Pancreas (tissue), 10 donors: ENCODE data around the gene CSRP1. TPM values are rescaled to one million over a fixed set of nuclear protein-coding genes. Genes with fewer than 3 reads are reported as not detected.

Experiments
- ATAC-seq, 4 donors: fragments of 200-7000 bp; cut with Tn5 transposase; one replicate each; pipeline versions ENCODE4 v1.8.0 to v1.9.1; 2020; ENCODE audit warnings: mild to moderate bottlenecking in 4 of 4, moderate library complexity in 4 of 4
- DNase-seq, 6 donors: peaks; one replicate each; pipeline ENCODE4 v3.0.0-alpha.2; 2020
- FAIRE-seq: peaks from 2 replicates; lab custom pipeline; 2012; peaks lifted over from hg19 to GRCh38; lab: Jason Lieb, UNC
- H3K27ac ChIP-seq, 4 donors: fragments of 200-600 bp; sonication (generic); 1 replicate in 3 of 4; 2 replicates in 1 of 4; pipeline versions ENCODE4 v1.5.0 to v1.8.0; 2020
- H3K27me3 ChIP-seq, 4 donors: fragments of 200-600 bp; one replicate each; pipeline ENCODE4 v1.8.0; 2021
- H3K36me3 ChIP-seq, 3 donors: fragments of 200-600 bp; sonication (generic) in 1 of 3; one replicate each; pipeline versions ENCODE4 v1.5.0 to v1.8.0; 2020 to 2021
- H3K4me1 ChIP-seq, 3 donors: fragments of 200-600 bp; one replicate each; pipeline ENCODE4 v1.8.0; 2021
- H3K4me3 ChIP-seq, 4 donors: fragments of 200-600 bp; sonication (generic) in 2 of 4; one replicate each; pipeline versions ENCODE4 v1.5.0 to v1.8.0; 2020 to 2021
- H3K9me3 ChIP-seq, 4 donors: fragments of 200-600 bp; one replicate each; pipeline ENCODE4 v1.8.0; 2021
- CTCF ChIP-seq, 4 donors: fragments of 200-600 bp; sonication (generic) in 3 of 4; IDR thresholded peaks; one replicate each; pipeline versions ENCODE4 v1.5.0 to v1.8.0; 2021; ENCODE audit warnings: antibody characterized with exemption in 4 of 4
- WGBS, 2 donors: extraction: QIAGEN DNeasy Blood & Tissue Kit; methylation state at CpG; one replicate each; pipeline ENCODE4 v1.1.7; 2013; 5-methylcytosine and 5-hydroxymethylcytosine counted together
- intact Hi-C, 3 donors: fragments of 100-400 bp; cut with DNase I; formaldehyde crosslinking; loops; one replicate each; pipeline versions ENCODE4 v1.11.1 to v1.14.2; 2022
- polyA plus RNA-seq, 2 donors: library from polyadenylated mRNA; stranded (reverse); fragments of 200-250 nt; gene quantifications; one replicate each; pipeline ENCODE4 v1.2.3, GENCODE V29; 2013
- total RNA-seq, 6 donors: library from RNA; stranded (reverse); fragmentation: NEBNext Ultra II Directional in 4 of 6; extraction: Animal tissue kit (Norgen Biotek cat#: 25700) in 4 of 6; gene quantifications; one replicate each; pipeline versions ENCODE4 v1.2.1 to v1.2.4, GENCODE V29; 2021 to 2023
- donor health status: healthy with polysubstance abuse.
- donor health status: DM: no; HTN: no; CAD: no; lungs with moderate emphysema.
- donor health status: DM: no; HTN: no; CAD: no.
- donor health status: control.
- donor health status: control.
- donor health status: Bipolar disorder and iron deficiency.
- donor health status: DM: yes; HTN: yes; CAD: no.
- donor health status: DM: no; HTN: no; CAD: no.
- donor health status: DM: no; HTN: no; CAD: no.
- donor health status: DM: yes; HTN: yes; CAD: no.

The CSRP1 gene
- total and polyA plus RNA-seq, 8 donors, result 49.6 to 103 (median 72.0) TPM

GRCh38 chr1:201540846-201541735 lies 34.2 kb upstream of the CSRP1 start:
- ATAC-seq (no peak), FAIRE-seq (no peak), DNase-seq (no peak)
- H3K4me3 ChIP-seq, result no peak overlapping the region
- H3K4me1 ChIP-seq, result peaks cover 0 to 5% (median 3%) of the 10 kb centered on the region in 3 donors
- no peak for TF ChIP-seq CTCF (IDR thresholded peaks at IDR 0.05)
- H3K36me3 ChIP-seq, result no peaks in the 10 kb centered on the region
- H3K9me3 ChIP-seq, result no peaks in the 10 kb centered on the region
- peak overlapping the region in 1 of 4 donors; percentile 32 for H3K27ac ChIP-seq
- intact Hi-C loops, result no loop called here
- WGBS, 2 donors, result 92 to 94% methylated on average over 12 of the region's 12 CpGs
- no peaks in the 10 kb centered on the region for H3K27me3 ChIP-seq

- DNase-seq (no peak), ATAC-seq (peak in 3 of 4 donors; percentile 22 to 34 (median 26)), FAIRE-seq (no peak)
- TF ChIP-seq CTCF (IDR thresholded peaks at IDR 0.05), result no peak
- peak overlapping the region in 2 of 4 donors; percentile 33 to 48 for H3K27ac ChIP-seq
- 16 to 21% methylated on average over 47 of the region's 47 CpGs for WGBS, 2 donors
- no peaks in the 10 kb centered on the region for H3K27me3 ChIP-seq
- no peaks in the 10 kb centered on the region for H3K9me3 ChIP-seq
- peaks cover 0 to 5% (median 3%) of the 10 kb centered on the region in 3 donors for H3K4me1 ChIP-seq
- H3K36me3 ChIP-seq, result no peaks in the 10 kb centered on the region
- intact Hi-C loops, result no loop called here
- peak overlapping the region; percentile 40 to 68 (median 57) for H3K4me3 ChIP-seq
Observed at GRCh38 chr1:201539561-201540431, 32.9 kb upstream of the CSRP1 start.

DNA sequence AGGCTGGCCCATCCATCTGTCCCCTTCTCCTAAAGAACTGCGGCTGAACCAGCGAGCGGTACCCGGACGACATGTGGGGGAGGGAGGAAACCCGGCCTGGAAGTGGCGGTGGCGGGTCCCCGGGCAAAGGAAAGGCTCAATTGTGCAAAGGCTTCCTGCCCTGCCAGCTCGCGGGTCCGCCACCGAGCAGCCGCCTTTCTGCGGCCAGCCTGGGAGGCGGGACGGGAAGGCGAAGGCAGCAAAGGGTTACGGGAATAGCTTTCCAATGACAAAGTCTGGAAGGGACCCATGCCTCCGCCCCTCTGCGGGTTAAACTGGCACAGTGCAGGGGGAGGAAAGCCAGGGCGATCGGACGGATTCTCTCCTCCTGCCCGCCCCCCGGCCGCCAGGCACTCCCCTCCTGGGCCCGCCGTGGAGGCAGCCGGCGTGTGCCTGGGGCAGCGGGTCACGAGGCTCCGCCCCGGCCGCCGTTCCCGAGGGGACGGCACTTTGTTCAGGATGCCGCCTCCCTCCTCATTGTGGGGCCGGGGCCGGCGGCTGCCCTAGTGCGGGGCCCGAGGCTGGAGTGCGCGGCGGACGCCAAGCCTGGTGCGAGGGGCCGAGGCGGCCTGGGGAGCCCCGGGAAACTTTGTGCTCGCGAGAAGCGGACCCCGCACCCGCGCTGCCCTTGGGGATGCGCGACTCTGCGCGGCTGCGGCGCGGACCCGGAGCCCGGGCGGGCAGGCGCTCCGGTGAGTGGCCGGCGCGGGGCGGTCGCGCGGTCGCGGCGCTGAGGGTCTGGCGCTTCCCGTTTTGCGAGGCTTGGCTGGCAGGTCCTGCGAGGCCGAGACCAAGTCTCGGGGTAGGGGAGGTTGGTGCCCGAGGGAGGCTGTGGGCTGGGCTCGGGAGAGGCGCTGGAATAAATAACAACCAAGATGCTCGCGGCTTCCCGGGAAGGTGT lies 32.0 kb upstream of the CSRP1 start, which contains the start of gene NAV1:
Gene NAV1, plus strand, starts transcription at position 516 of the 940 bp plus-strand sequence. CDS start 83,758 bp downstream, outside the sequence.
- Histone ChIP-seq H3K27ac (peak within 1 kb of the TSS in 2 of 4 donors; percentile 33 to 48), H3K36me3 (no peaks in the 10 kb centered on the region), H3K4me3 (peak within 1 kb of the TSS; percentile 40 to 68 (median 57)), H3K27me3 (no peaks in the 10 kb centered on the region), H3K4me1 (peaks cover 0 to 5% (median 3%) of the 10 kb centered on the region in 3 donors), H3K9me3 (no peaks in the 10 kb centered on the region)
- ATAC-seq, result peak; percentile 72 to 80 (median 73)
- FAIRE-seq, result no peak
- intact Hi-C loops, result no loop called here
- no peak for TF ChIP-seq CTCF (IDR thresholded peaks at IDR 0.05)
- 2% methylated on average over 71 to 93 of the region's 93 CpGs for WGBS, 2 donors
- peak; percentile 36 to 80 (median 52) for DNase-seq

GRCh38 chr1:201537891-201538611 lies 31.1 kb upstream of the CSRP1 start:
- no peaks in the 10 kb centered on the region for H3K9me3 ChIP-seq
- peaks cover 0 to 5% (median 3%) of the 10 kb centered on the region in 3 donors for H3K4me1 ChIP-seq
- DNase-seq (no peak), FAIRE-seq (no peak), ATAC-seq (peak in 1 of 4 donors; percentile 3)
- no peak for TF ChIP-seq CTCF (IDR thresholded peaks at IDR 0.05)
- no peak overlapping the region for H3K27ac ChIP-seq
- H3K4me3 ChIP-seq, result peak overlapping the region in 3 of 4 donors; percentile 55 to 68 (median 59)
- WGBS, 2 donors, result 41 to 58% methylated on average over 6 of the region's 6 CpGs
- H3K27me3 ChIP-seq, result no peaks in the 10 kb centered on the region
- intact Hi-C loops, result no loop called here
- H3K36me3 ChIP-seq, result no peaks in the 10 kb centered on the region
